ENCODE measurements around the gene SPATA13. TPM values are rescaled to one million over a fixed set of nuclear protein-coding genes. Genes with fewer than 3 reads are reported as not detected.

Gene SPATA13
- total RNA-seq, 1 donor from 2014 or later = 8.4 TPM

GRCh38 chr13:24167666-24168391 is 7.3 kb downstream of the SPATA13 start:
- H3K4me3 ChIP-seq = no peak overlapping the region
- H3K9me3 ChIP-seq (replicated peaks) = no peaks in the 10 kb centered on the region
- no peak for DNase-seq
- no peak overlapping the region for H3K27ac ChIP-seq (replicated peaks)
- H3K36me3 ChIP-seq = no peaks in the 10 kb centered on the region
- TF ChIP-seq CTCF (IDR thresholded peaks at IDR 0.05; ENCODE audit: borderline replicate concordance) = no peak
- intact Hi-C loops (cut with micrococcal nuclease) = no loop called here
- peaks cover 2% of the 10 kb centered on the region for H3K27me3 ChIP-seq (ENCODE audit: low read depth)
- peaks cover 28% of the 10 kb centered on the region for H3K4me1 ChIP-seq

GRCh38 chr13:24168392-24168750 is 7.9 kb downstream of the SPATA13 start:
- intact Hi-C loops (cut with micrococcal nuclease) = no loop called here

GRCh38 chr13:24168979-24169378 is 8.5 kb downstream of the SPATA13 start:
- intact Hi-C loops (cut with micrococcal nuclease) = no loop called here
- Histone ChIP-seq H3K27ac (replicated peaks) (no peak overlapping the region), H3K4me1 (peaks cover 27% of the 10 kb centered on the region), H3K36me3 (no peaks in the 10 kb centered on the region), H3K4me3 (no peak overlapping the region), H3K9me3 (replicated peaks) (no peaks in the 10 kb centered on the region), H3K27me3 (ENCODE audit: low read depth) (no peaks in the 10 kb centered on the region)
- no peak for TF ChIP-seq CTCF (IDR thresholded peaks at IDR 0.05; ENCODE audit: borderline replicate concordance)
- no peak for DNase-seq

More at GRCh38 chr13:24168392-24168750, 7.9 kb downstream of the SPATA13 start:
- Histone ChIP-seq H3K27me3 (ENCODE audit: low read depth) (no peaks in the 10 kb centered on the region), H3K4me3 (no peak overlapping the region), H3K9me3 (replicated peaks) (no peaks in the 10 kb centered on the region), H3K4me1 (peaks cover 27% of the 10 kb centered on the region), H3K27ac (replicated peaks) (no peak overlapping the region), H3K36me3 (no peaks in the 10 kb centered on the region)
- TF ChIP-seq CTCF (IDR thresholded peaks at IDR 0.05; ENCODE audit: borderline replicate concordance) = no peak
- no peak for DNase-seq

GRCh38 chr13:24172071-24172470 is 11.6 kb downstream of the SPATA13 start:
- Histone ChIP-seq H3K4me1 (peaks cover 27% of the 10 kb centered on the region), H3K9me3 (replicated peaks) (no peaks in the 10 kb centered on the region), H3K27ac (replicated peaks) (no peak overlapping the region), H3K27me3 (ENCODE audit: low read depth) (no peaks in the 10 kb centered on the region), H3K4me3 (no peak overlapping the region), H3K36me3 (no peaks in the 10 kb centered on the region)
- no peak for DNase-seq
- intact Hi-C loops (cut with micrococcal nuclease) = no loop called here
- TF ChIP-seq CTCF (IDR thresholded peaks at IDR 0.05; ENCODE audit: borderline replicate concordance) = no peak

GRCh38 chr13:24173795-24174194 is 13.3 kb downstream of the SPATA13 start:
- TF ChIP-seq CTCF (IDR thresholded peaks at IDR 0.05; ENCODE audit: borderline replicate concordance) = no peak
- H3K9me3 ChIP-seq (replicated peaks) = no peaks in the 10 kb centered on the region
- DNase-seq = no peak
- intact Hi-C loops (cut with micrococcal nuclease) = no loop called here
- no peak overlapping the region for H3K4me3 ChIP-seq
- no peak overlapping the region for H3K27ac ChIP-seq (replicated peaks)
- H3K4me1 ChIP-seq = peaks cover 18% of the 10 kb centered on the region
- H3K36me3 ChIP-seq = no peaks in the 10 kb centered on the region
- no peaks in the 10 kb centered on the region for H3K27me3 ChIP-seq (ENCODE audit: low read depth)

Measured in left ventricle myocardium inferior (tissue), 1 donor.